GM19468 (cell line): ENCODE data around the gene SLIT1.

ENCODE experiments used
- ATAC-seq: cut with Tn5 transposase; IDR thresholded peaks from one replicate; pipeline ENCODE4 v1.9.1; 2021; ENCODE audit warnings: mild to moderate bottlenecking, moderate library complexity, moderate number of reproducible peaks; ENCODE audit not compliant: unreplicated experiment; ENCODE audit errors: extremely low read depth

SLIT1 gene

DNA sequence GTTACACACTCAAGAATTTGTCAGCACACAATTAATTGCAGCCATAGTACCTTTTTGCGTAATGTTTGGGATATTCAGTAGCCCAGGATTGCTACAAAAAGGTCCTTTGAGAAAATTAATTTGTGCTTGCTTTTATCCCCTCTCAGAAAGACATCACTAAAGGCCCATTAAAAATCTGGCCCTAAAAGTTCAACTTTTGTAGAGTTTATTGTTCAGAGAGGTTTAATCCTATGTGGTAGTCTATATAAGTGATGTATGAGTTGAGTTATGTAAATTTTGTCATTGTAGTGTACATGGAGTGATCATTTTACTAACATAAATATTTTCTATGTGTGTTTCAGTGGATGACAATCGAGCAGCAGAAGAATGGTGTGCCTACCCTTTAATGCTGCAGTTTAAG, 227.7 kb downstream of the SLIT1 start:
- no peak for ATAC-seq

DNA sequence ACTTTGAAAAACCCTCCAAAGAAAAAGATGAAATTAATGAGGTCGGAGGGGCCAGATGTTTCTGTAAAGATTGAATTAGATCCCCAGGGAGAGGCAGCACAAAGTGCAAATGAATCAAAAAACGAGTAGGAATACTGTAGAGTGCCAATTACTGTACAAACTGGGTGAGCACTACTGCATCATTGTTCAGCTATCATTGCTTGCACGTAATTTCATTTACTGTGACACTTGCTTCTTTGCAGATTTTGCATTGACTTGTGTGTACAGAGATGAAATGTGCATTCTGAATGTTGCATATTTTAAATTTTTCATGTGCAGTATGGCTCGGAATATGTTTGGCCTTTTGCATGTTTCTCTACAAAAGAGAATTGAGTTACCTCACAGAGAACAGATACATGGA, 230.0 kb downstream of the SLIT1 start:
- no peak for ATAC-seq

DNA sequence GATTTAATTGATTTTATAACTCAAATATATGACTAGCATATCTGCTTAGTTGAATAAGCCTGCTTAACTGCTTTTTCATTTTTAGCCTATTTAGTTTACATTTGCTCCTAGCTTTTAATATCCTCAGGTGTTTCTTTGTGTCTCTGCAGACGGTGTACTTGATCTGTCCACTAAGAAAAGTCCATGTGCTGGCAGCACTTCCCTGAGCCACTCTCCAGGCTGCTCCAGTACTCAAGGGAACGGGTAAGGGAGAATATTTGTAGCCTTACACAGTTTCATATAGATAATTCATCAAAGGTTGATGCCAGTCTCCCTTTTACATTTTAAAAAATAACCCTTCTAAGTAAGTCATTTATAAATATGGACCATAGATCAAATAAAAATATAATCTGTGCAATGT, 233.8 kb downstream of the SLIT1 start:
- ATAC-seq = no peak

DNA sequence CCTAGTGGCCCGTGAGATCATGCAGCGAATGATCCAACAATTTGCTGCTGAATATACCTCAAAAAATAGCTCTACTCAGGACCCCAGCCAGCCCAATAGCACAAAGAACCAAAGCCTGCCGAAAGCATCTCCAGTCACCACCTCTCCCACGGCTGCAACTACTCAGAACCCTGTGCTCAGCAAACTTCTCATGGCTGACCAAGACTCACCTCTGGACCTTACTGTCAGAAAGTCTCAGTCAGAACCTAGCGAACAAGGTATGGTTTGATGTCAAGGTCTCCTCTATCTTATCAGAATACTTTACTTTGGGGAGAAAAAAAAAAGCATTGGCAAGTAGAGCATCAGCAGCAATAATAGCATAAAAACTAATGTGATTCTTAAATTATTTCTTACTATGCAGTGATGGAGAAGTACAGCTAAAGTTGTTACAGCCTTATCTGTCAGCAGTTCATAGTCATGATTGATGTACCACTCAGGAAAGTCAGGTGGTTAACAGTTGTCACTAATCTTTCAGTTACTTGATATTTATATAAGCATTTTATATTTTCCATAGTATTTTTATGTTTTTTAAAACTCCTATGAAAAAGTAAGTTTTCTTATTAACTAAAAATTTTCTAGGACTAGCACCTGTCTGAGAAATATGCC, 236.6 kb downstream of the SLIT1 start:
- ATAC-seq = no peak
